Skin epidermis (tissue), 12 donors: ENCODE results near the gene LPP.
"Not testable (repeated sequence)": the region's sequence is repeated elsewhere in the genome, so short reads cannot be mapped to it uniquely, and the experiment has no call there.

ENCODE experiments used
- H3K27ac ChIP-seq, 21 experiments: fragments of 200-600 bp; sonication (generic) in 11 of 21; one replicate each; pipeline ENCODE4 v1.5.0; 2020; ENCODE audit warnings: mild to moderate bottlenecking in 3 of 21, inconsistent platforms in 2 of 21, moderate library complexity in 2 of 21
- H3K4me3 ChIP-seq, 7 experiments: fragments of 200-600 bp; sonication (generic) in 2 of 7; one replicate each; pipeline ENCODE4 v1.5.0; 2020; ENCODE audit warnings: inconsistent platforms in 2 of 7, mild to moderate bottlenecking in 2 of 7, moderate library complexity in 1 of 7

The LPP gene

GRCh38 chr3:188607805-188608315 lies 453.9 kb downstream of the LPP start:
- Histone ChIP-seq H3K27ac (peak overlapping the region in 1 of 21 experiments; percentile 12), H3K4me3 (no peak overlapping the region)

DNA sequence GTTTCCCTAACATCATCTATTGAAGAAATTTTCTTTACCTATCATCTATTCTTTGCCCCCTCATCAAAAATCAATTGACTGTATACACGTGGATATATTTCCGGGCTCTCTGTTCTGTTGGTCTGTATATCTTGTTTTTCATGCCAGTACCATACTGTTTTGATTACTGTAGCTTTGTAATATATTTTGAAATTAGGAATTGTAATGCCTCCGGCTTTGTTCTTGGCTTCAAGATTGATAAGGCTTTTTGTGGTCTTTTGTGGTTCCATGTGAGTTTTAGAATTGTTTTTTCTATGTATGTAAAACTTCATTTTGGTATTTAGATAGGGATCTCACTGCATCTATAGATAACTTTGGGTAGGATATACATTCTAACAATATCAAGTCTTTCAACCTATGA lies 454.4 kb downstream of the LPP start:
- Histone ChIP-seq H3K27ac (no peak overlapping the region), H3K4me3 (no peak overlapping the region)

DNA sequence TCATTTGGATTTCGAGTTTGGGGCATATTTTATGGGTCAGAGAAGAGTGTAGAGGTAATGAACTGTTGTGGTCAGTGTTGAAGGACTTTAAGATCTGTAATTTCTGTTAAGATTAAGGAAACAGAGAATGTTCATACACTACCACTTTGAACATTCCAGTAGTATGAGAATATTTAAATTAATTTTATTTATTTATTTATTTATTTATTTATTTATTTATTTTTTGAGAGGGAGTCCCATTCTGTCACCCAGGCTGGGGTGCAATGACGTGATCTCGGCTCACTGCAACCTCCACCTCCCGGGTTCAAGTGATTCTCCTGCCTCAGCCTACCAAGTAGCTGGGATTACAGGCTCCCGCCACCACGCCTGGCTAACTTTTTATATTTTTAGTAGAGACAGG lies 459.8 kb downstream of the LPP start:
- not testable (repeated sequence) for H3K4me3 ChIP-seq, H3K27ac ChIP-seq

GRCh38 chr3:188617270-188617669 lies 463.3 kb downstream of the LPP start:
- Histone ChIP-seq H3K4me3 (no peak overlapping the region), H3K27ac (no peak overlapping the region)

DNA sequence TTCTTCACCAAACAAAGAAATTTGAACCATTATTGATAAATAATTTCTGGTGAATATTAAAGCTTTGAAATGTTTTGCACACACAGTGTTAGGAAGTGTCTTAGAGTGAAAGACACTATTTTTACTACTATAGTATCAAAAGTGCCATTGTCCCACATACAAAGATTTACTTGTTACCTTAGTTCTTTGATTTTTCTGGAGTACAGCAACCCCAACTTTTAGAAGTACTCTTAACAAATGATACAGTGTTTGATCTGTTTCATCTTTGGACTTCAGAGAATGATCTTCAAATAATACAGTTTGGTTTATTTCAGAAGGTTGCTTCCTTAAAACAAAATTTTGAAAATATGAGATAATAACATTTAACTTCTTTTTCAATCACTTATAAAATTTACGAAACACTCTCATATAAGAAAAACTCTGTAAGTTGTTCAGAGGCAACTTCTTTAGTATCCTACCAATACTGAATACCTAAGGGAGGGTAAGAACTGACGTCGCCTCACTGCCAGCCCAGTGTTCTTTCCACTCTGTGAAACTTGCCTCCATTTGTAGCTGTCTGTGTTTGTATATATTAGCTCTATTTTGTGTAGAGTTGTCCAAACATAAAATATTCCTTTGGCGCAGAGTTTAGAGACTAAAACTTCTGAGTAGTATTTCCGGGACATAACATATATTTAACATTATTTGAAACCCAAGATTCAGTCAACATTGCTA lies 464.2 kb downstream of the LPP start:
- no peak overlapping the region for H3K4me3 ChIP-seq

GRCh38 chr3:188620752-188621151 lies 466.8 kb downstream of the LPP start:
- no peak overlapping the region for H3K4me3 ChIP-seq

More for the DNA sequence above, 464.2 kb downstream of the LPP start:
- H3K27ac ChIP-seq: no peak overlapping the region

DNA sequence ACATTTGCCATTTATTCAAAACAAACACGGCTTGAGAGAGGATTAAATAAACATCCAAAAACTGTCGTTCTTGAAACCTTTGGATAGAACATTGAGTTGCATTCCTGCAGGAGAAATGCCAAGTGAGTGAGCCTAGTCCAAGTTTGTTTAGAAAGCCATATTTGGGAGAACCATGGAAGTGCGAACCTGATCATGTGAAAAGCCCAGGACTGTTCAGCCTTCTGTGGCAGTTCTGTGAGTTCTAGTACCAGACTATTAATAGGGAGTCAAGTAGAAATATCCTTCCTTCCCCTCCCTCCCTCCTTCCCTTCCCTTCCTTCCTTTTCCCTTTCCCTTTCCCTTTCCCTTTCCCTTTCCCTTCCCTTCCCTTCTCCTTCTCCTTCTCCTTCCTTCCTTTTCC lies 470.4 kb downstream of the LPP start:
- Histone ChIP-seq H3K27ac (peak overlapping the region in 1 of 21 experiments; percentile 3), H3K4me3 (no peak overlapping the region)

More at GRCh38 chr3:188620752-188621151, 466.8 kb downstream of the LPP start:
- no peak overlapping the region for H3K27ac ChIP-seq

GRCh38 chr3:188624828-188625227 lies 470.9 kb downstream of the LPP start:
- Histone ChIP-seq H3K27ac (peak overlapping the region in 1 of 21 experiments; percentile 3), H3K4me3 (no peak overlapping the region)

DNA sequence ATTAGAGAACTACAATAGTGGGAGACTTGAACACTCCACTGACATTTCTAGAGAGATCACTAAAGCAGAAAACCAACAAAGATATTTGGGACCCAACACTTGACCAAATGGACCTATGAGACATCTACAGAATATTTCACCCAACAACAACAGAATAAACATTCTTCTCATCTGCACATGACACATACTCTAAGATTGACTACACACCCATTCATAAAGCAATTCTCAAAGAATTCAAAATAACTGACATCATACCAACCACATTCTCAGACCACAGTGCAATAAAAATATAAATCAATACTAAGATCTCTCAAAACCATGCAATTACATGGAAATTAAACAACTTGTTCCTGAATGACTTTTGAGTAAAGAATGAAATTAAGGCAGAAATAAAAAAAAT lies 473.7 kb downstream of the LPP start:
- H3K4me3 ChIP-seq: no peak overlapping the region
- peak overlapping the region in 1 of 21 experiments; percentile 22 for H3K27ac ChIP-seq

DNA sequence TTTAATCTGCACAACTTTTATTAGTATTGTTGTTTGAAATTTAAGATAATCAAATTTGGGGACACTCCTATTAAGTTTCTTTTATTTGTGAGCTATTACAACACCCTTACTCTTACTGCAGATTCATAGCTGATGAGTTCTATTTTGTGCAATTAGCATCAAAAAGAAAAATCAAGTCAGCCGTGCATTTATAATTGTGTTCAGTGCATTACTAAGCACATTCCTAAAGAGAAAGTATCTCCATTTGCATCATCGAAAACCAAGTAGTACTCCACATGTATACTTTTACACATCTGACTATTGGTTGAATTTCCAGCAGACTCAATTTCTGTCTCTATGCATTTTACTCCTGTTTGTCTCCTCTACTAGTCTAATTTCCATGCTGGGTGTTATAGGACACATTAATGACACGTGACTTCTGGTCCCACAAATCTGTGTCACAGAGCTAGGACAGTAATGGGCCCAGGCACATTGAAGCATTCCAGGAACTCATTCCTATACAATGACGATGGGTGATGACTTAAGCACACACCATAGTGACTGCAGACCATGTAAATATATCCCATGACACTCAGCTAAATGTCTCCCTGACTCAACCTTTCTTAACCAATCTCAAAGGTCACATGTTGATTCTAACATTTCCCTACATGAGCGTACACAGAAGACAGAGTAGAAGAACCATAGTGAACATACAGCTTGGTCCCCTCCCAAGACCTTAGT lies 477.5 kb downstream of the LPP start:
- no peak overlapping the region for H3K27ac ChIP-seq
- H3K4me3 ChIP-seq: no peak overlapping the region

GRCh38 chr3:188633206-188633605 lies 479.2 kb downstream of the LPP start:
- no peak overlapping the region for H3K4me3 ChIP-seq
- H3K27ac ChIP-seq: peak overlapping the region in 1 of 21 experiments; percentile 61

DNA sequence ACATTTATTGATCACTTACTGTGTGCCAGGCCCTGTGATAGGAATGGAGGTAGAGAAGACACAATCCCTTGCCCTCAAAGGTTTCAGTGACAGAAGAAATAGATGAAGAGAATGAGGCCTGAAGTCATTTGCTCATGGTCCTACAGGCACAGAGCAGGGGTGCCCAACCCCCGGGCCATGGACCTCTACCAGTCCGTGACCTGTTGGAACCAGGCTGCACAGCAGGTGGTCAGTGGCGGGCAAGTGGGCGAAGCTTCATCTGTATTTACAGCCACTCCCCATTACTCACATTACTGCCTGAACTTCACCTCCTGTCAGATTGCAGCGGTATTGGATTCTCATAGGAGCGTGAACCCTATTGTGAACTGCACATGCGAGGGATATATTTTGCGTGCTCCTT lies 480.3 kb downstream of the LPP start:
- H3K27ac ChIP-seq: no peak overlapping the region
- H3K4me3 ChIP-seq: no peak overlapping the region

DNA sequence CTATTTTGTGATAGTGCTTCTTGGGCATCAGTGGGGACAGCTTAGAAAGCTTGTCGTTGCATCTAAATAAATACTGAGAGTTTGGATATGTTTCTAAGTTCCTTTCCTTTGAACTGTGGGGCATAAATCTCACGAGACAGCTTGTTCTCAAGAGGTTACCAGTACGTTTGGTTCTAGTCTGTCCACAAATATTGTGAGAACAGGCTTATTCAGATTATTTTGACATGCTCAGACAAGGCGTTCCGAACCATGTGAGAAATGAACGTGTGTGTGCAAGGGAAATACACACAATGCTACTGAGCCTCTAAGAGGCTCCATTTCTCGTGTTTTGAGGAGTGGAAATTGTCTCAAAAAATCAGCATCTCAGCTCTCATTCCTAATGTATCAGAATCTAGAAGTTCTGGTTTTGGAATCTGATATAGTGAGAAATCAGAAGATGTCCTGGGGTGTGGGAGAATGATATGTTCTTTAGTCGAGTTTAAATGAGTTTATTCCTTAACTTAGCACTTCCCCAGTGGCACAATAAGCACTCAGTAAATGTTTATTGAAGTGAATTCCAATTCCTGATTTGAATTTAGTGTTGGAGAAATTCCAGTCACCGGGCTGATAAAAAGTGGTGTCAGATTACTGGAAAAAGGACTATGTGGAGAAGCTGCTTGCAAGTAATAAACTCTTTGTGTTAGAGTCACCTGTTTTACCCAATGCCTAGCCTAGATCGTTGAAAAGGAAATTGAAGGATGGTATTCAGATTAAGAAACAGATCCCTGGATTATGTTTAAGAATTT lies 481.5 kb downstream of the LPP start:
- peak overlapping the region in 1 of 7 experiments; percentile 1 for H3K4me3 ChIP-seq
- peak overlapping the region in 1 of 21 experiments; percentile 4 for H3K27ac ChIP-seq

DNA sequence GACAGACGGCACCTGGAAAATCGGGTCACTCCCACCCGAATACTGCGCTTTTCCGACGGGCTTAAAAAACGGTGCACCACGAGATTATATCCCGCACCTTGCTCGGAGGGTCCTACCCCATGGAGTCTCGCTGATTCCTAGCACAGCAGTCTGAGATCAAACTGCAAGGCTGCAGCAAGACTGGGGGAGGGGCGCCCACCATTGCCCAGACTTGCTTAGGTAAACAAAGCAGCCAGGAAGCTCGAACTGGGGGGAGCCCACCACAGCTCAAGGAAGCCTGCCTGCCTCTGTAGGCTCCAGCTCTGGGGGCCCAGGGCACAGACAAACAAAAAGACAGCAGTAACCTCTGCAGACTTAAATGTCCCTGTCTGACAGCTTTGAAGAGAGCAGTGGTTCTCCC lies 482.3 kb downstream of the LPP start:
- H3K27ac ChIP-seq: not testable (repeated sequence)

GRCh38 chr3:188641076-188641475 lies 487.1 kb downstream of the LPP start:
- H3K4me3 ChIP-seq: no peak overlapping the region
- no peak overlapping the region for H3K27ac ChIP-seq

More for the DNA sequence above, 482.3 kb downstream of the LPP start:
- peak overlapping the region in 1 of 7 experiments; percentile 1 for H3K4me3 ChIP-seq

GRCh38 chr3:188643736-188644135 lies 489.8 kb downstream of the LPP start:
- H3K27ac ChIP-seq: no peak overlapping the region
- no peak overlapping the region for H3K4me3 ChIP-seq

DNA sequence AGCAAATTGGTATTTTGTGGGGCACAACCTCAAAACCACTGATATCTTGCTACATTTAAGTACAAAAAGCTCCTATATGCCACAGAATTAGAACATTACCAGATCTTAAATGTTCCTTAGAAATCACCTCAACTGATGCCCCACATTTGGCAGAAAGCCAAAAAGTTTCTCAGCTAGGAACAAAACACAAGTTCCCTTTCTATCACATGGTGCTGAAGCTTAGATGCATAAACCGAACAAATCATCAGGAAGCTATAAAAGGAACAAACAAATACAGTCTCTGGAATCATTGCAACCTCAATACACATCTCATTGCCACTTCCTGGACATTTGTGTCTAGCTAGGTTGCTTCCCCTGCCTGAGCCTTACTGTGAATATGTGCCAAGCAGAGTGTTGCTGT lies 492.6 kb downstream of the LPP start:
- peak overlapping the region in 2 of 21 experiments; percentile 33 to 36 for H3K27ac ChIP-seq
- no peak overlapping the region for H3K4me3 ChIP-seq

GRCh38 chr3:188647237-188647636 lies 493.3 kb downstream of the LPP start:
- Histone ChIP-seq H3K27ac (peak overlapping the region in 2 of 21 experiments; percentile 33 to 36), H3K4me3 (no peak overlapping the region)

GRCh38 chr3:188649521-188649920 lies 495.6 kb downstream of the LPP start:
- H3K4me3 ChIP-seq: no peak overlapping the region
- H3K27ac ChIP-seq: no peak overlapping the region
